PFSK-1 (cell line): ENCODE results near the gene MIEN1.

Source experiments
- FOXP2 ChIP-seq: optimal IDR thresholded peaks from 2 replicates; pipeline ENCODE3; 2011; ENCODE audit warnings: borderline replicate concordance, control low read depth, inconsistent platforms; ENCODE audit not compliant: insufficient read depth; ENCODE audit errors: extremely low read length, extremely low read depth
- POLR2AphosphoS5 ChIP-seq: IDR thresholded peaks from 2 replicates; pipeline ENCODE4 v1.6.1; 2012; ENCODE audit warnings: low read depth, mild to moderate bottlenecking, control low read depth, low read length, moderate library complexity
- SIN3A ChIP-seq: IDR thresholded peaks from 2 replicates; pipeline ENCODE4 v1.6.1; 2012; ENCODE audit warnings: mild to moderate bottlenecking, low read length, moderate library complexity, borderline replicate concordance; ENCODE audit not compliant: insufficient read depth
- TAF1 ChIP-seq: IDR thresholded peaks from 2 replicates; pipeline ENCODE4 v1.6.1; 2012; ENCODE audit warnings: low read length, control low read depth, borderline replicate concordance; ENCODE audit not compliant: insufficient read depth
- TF ChIP-seq, protein P1 (sequence below), 2 experiments: IDR thresholded peaks; 2 replicates each; pipeline versions ENCODE4 v1.6.1 to v1.8.0; 2011 to 2012; ENCODE audit warnings: low read depth in 2 of 2, low read length in 2 of 2, control low read depth in 1 of 2, inconsistent platforms in 1 of 2, mild to moderate bottlenecking in 1 of 2, moderate library complexity in 1 of 2; ENCODE audit not compliant: insufficient read depth in 1 of 2

Gene MIEN1

GRCh38 chr17:39696731-39697130, 33.6 kb downstream of the MIEN1 start:
- TF ChIP-seq SIN3A (no peak), POLR2AphosphoS5 (no peak), FOXP2 (no peak), TAF1 (no peak)
- TF ChIP-seq, protein P1, sequence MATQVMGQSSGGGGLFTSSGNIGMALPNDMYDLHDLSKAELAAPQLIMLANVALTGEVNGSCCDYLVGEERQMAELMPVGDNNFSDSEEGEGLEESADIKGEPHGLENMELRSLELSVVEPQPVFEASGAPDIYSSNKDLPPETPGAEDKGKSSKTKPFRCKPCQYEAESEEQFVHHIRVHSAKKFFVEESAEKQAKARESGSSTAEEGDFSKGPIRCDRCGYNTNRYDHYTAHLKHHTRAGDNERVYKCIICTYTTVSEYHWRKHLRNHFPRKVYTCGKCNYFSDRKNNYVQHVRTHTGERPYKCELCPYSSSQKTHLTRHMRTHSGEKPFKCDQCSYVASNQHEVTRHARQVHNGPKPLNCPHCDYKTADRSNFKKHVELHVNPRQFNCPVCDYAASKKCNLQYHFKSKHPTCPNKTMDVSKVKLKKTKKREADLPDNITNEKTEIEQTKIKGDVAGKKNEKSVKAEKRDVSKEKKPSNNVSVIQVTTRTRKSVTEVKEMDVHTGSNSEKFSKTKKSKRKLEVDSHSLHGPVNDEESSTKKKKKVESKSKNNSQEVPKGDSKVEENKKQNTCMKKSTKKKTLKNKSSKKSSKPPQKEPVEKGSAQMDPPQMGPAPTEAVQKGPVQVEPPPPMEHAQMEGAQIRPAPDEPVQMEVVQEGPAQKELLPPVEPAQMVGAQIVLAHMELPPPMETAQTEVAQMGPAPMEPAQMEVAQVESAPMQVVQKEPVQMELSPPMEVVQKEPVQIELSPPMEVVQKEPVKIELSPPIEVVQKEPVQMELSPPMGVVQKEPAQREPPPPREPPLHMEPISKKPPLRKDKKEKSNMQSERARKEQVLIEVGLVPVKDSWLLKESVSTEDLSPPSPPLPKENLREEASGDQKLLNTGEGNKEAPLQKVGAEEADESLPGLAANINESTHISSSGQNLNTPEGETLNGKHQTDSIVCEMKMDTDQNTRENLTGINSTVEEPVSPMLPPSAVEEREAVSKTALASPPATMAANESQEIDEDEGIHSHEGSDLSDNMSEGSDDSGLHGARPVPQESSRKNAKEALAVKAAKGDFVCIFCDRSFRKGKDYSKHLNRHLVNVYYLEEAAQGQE (IDR thresholded peaks at IDR 0.05; ENCODE audit: insufficient read depth in 1 of 2, low read depth in 2 of 2, low read length in 2 of 2): no peak

GRCh38 chr17:39695089-39695474, 35.2 kb downstream of the MIEN1 start:
- TF ChIP-seq POLR2AphosphoS5: no peak
- no peak for TF ChIP-seq SIN3A
- TF ChIP-seq FOXP2: no peak
- TF ChIP-seq, protein P1 (IDR thresholded peaks at IDR 0.05; ENCODE audit: insufficient read depth in 1 of 2, low read depth in 2 of 2, low read length in 2 of 2): no peak
- TF ChIP-seq TAF1: no peak

GRCh38 chr17:39694593-39694992, 35.7 kb downstream of the MIEN1 start:
- TF ChIP-seq, protein P1 (IDR thresholded peaks at IDR 0.05; ENCODE audit: insufficient read depth in 1 of 2, low read depth in 2 of 2, low read length in 2 of 2): no peak
- TF ChIP-seq POLR2AphosphoS5 (no peak), SIN3A (no peak), TAF1 (no peak), FOXP2 (no peak)

- TF ChIP-seq, protein P1 (IDR thresholded peaks at IDR 0.05; ENCODE audit: insufficient read depth in 1 of 2, low read depth in 2 of 2, low read length in 2 of 2): no peak
- TF ChIP-seq POLR2AphosphoS5 (no peak), TAF1 (no peak), SIN3A (no peak), FOXP2 (no peak)
Measured at GRCh38 chr17:39688945-39689344, 41.4 kb downstream of the MIEN1 start.

DNA sequence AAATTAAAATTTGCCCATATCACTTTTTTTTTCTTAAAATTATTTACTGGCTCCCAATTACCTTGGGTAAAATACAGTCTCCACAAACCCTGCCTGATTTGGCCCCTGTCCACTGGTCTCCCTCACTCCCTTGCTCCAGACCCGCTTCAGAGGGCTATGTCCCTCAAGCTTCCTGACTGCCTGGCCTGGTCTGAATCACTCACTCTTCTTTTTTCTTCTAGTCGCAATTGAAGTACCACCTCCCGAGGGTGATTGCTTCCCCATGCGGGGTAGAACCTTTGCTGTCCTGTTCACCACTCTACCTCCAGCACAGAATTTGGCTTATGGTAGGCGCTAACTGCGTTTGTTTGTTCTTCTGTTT, 41.9 kb downstream of the MIEN1 start:
- TF ChIP-seq POLR2AphosphoS5: no peak
- TF ChIP-seq, protein P1 (IDR thresholded peaks at IDR 0.05; ENCODE audit: insufficient read depth in 1 of 2, low read depth in 2 of 2, low read length in 2 of 2): no peak
- no peak for TF ChIP-seq TAF1
- TF ChIP-seq SIN3A: no peak
- no peak for TF ChIP-seq FOXP2
